Tongue (tissue), 2 donors: Measurements from ENCODE around the gene NEK10. TPM values are rescaled to one million over a fixed set of nuclear protein-coding genes. Genes with fewer than 3 reads are reported as not detected.
A peak's percentile ranks its signal among the peaks of the same experiment; 100 is the strongest.
"Not testable (repeated sequence)": the region's sequence is repeated elsewhere in the genome, so short reads cannot be mapped to it uniquely, and the experiment has no call there.

Experiments used
- DNase-seq: peaks from one replicate; pipeline ENCODE4 v3.0.0-alpha.2; 2015
- total RNA-seq: library from RNA; depleted of rRNA; stranded (reverse); fragments of >200 nt; gene quantifications from one replicate; pipeline ENCODE4 v1.2.3, GENCODE V29; 2014

The NEK10 gene
- total RNA-seq, 1 donor from 2014 or later = 40.5 TPM

GRCh38 chr3:27349832-27350231 is 19.4 kb downstream of the NEK10 start:
- DNase-seq = no peak

- no peak for DNase-seq
Measured at GRCh38 chr3:27345959-27346865, 23.0 kb downstream of the NEK10 start.

GRCh38 chr3:27345493-27345892 is 23.7 kb downstream of the NEK10 start:
- no peak for DNase-seq

GRCh38 chr3:27345045-27345444 is 24.1 kb downstream of the NEK10 start:
- no peak for DNase-seq

- no peak for DNase-seq
Measured at GRCh38 chr3:27344192-27344591, 25.0 kb downstream of the NEK10 start.

GRCh38 chr3:27342267-27342666 is 26.9 kb downstream of the NEK10 start:
- DNase-seq = no peak

GRCh38 chr3:27340534-27340933 is 28.6 kb downstream of the NEK10 start:
- DNase-seq = no peak

GRCh38 chr3:27335571-27335970 is 33.6 kb downstream of the NEK10 start:
- no peak for DNase-seq

GRCh38 chr3:27333843-27334242 is 35.3 kb downstream of the NEK10 start:
- DNase-seq = no peak

GRCh38 chr3:27328982-27329762 is 40.0 kb downstream of the NEK10 start:
- not testable (repeated sequence) for DNase-seq

GRCh38 chr3:27326629-27327545 is 42.3 kb downstream of the NEK10 start:
- peak; percentile 77 for DNase-seq

GRCh38 chr3:27326202-27326601 is 43.0 kb downstream of the NEK10 start:
- DNase-seq = no peak

- no peak for DNase-seq
Measured at GRCh38 chr3:27325419-27325818, 43.8 kb downstream of the NEK10 start.

GRCh38 chr3:27324686-27325085 is 44.5 kb downstream of the NEK10 start:
- DNase-seq = no peak

- DNase-seq = no peak
Measured at GRCh38 chr3:27323087-27323570, 46.1 kb downstream of the NEK10 start.

GRCh38 chr3:27322634-27323033 is 46.5 kb downstream of the NEK10 start:
- no peak for DNase-seq

- DNase-seq = peak; percentile 19
Measured at GRCh38 chr3:27319847-27320526, 49.2 kb downstream of the NEK10 start.

GRCh38 chr3:27319304-27319703 is 49.9 kb downstream of the NEK10 start:
- DNase-seq = no peak

- DNase-seq = no peak
Measured at GRCh38 chr3:27317096-27317495, 52.1 kb downstream of the NEK10 start.

GRCh38 chr3:27315003-27315402 is 54.2 kb downstream of the NEK10 start:
- no peak for DNase-seq

- peak; percentile 77 for DNase-seq
Measured at GRCh38 chr3:27312044-27312668, 57.0 kb downstream of the NEK10 start.
